IPS-15b (cell line): ENCODE results near the gene B9D2.
A peak's percentile ranks its signal among the peaks of the same experiment; 100 is the strongest.
"Not testable (repeated sequence)": the region's sequence is repeated elsewhere in the genome, so short reads cannot be mapped to it uniquely, and the experiment has no call there.

Experiments used
- H3K27me3 ChIP-seq: one replicate; pipeline ENCODE4 v1.6.1; 2013; ENCODE audit warnings: low read length; ENCODE audit not compliant: control insufficient read depth, insufficient read depth
- H3K36me3 ChIP-seq: one replicate; pipeline ENCODE4 v1.6.1; 2013; ENCODE audit warnings: low read length; ENCODE audit not compliant: control insufficient read depth, insufficient read depth
- H3K4me1 ChIP-seq: one replicate; pipeline ENCODE4 v1.6.1; 2013; ENCODE audit warnings: mild to moderate bottlenecking, low read length; ENCODE audit not compliant: control insufficient read depth, insufficient read depth
- H3K4me3 ChIP-seq: one replicate; pipeline ENCODE4 v1.5.1; 2013; ENCODE audit warnings: low read depth, low read length
- H3K9ac ChIP-seq: one replicate; pipeline ENCODE4 v1.6.1; 2013; ENCODE audit warnings: low read depth, mild to moderate bottlenecking, low read length
- H3K9me3 ChIP-seq: one replicate; pipeline ENCODE4 v1.6.1; 2013; ENCODE audit warnings: mild to moderate bottlenecking, low read length; ENCODE audit not compliant: control insufficient read depth, insufficient read depth

B9D2 gene

GRCh38 chr19:41363753-41364523, at the start of gene B9D2:
TSS of gene B9D2 (minus strand) at chr19:41364149. CDS start at chr19:41363519, 630 bp downstream.
- Histone ChIP-seq H3K27me3 (no peaks in the 10 kb centered on the region), H3K36me3 (no peaks in the 10 kb centered on the region), H3K9me3 (no peaks in the 10 kb centered on the region), H3K4me3 (peak within 1 kb of the TSS; percentile 100), H3K4me1 (peaks cover 4% of the 10 kb centered on the region), H3K9ac (peak within 1 kb of the TSS; percentile 92)

- Histone ChIP-seq H3K27me3 (no peaks in the 10 kb centered on the region), H3K4me3 (no peak overlapping the region), H3K36me3 (peaks cover 10% of the 10 kb centered on the region), H3K4me1 (no peaks in the 10 kb centered on the region), H3K9me3 (no peaks in the 10 kb centered on the region), H3K9ac (no peak overlapping the region)
Measured at GRCh38 chr19:41412953-41413352, 49.0 kb upstream of the B9D2 start.

DNA sequence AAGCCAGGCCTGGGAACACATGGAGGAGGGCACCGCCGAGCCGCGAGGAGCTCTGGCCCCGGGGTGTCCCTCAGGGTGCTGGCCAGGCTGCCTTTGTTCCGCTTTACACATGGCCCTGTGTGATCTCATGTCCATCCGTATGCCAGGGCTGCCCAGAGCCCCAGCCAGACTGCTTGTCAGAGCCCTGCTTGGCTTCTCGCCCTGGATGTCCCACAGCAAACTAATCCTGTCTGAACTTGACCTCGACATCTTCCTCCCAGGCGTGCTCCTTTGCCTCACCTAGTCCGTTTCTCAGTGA, 48.0 kb upstream of the B9D2 start:
- Histone ChIP-seq H3K4me3 (no peak overlapping the region), H3K4me1 (peaks cover 4% of the 10 kb centered on the region), H3K9me3 (no peaks in the 10 kb centered on the region), H3K36me3 (peaks cover 5% of the 10 kb centered on the region), H3K9ac (no peak overlapping the region), H3K27me3 (no peaks in the 10 kb centered on the region)

GRCh38 chr19:41411100-41411967, 47.4 kb upstream of the B9D2 start:
- H3K4me3 ChIP-seq: no peak overlapping the region
- H3K27me3 ChIP-seq: no peaks in the 10 kb centered on the region
- H3K9ac ChIP-seq: no peak overlapping the region
- H3K9me3 ChIP-seq: no peaks in the 10 kb centered on the region
- H3K36me3 ChIP-seq: peaks cover 5% of the 10 kb centered on the region
- H3K4me1 ChIP-seq: peaks cover 5% of the 10 kb centered on the region

- Histone ChIP-seq H3K9ac (no peak overlapping the region), H3K36me3 (peaks cover 5% of the 10 kb centered on the region), H3K4me1 (peaks cover 5% of the 10 kb centered on the region)
Measured at GRCh38 chr19:41410336-41411054, 46.5 kb upstream of the B9D2 start.

GRCh38 chr19:41409288-41409687, 45.3 kb upstream of the B9D2 start:
- H3K4me1 ChIP-seq: peaks cover 5% of the 10 kb centered on the region
- H3K36me3 ChIP-seq: peaks cover 5% of the 10 kb centered on the region
- no peaks in the 10 kb centered on the region for H3K9me3 ChIP-seq
- H3K9ac ChIP-seq: no peak overlapping the region
- no peak overlapping the region for H3K4me3 ChIP-seq
- no peaks in the 10 kb centered on the region for H3K27me3 ChIP-seq

More at GRCh38 chr19:41410336-41411054, 46.5 kb upstream of the B9D2 start:
- Histone ChIP-seq H3K27me3 (no peaks in the 10 kb centered on the region), H3K4me3 (no peak overlapping the region), H3K9me3 (no peaks in the 10 kb centered on the region)

DNA sequence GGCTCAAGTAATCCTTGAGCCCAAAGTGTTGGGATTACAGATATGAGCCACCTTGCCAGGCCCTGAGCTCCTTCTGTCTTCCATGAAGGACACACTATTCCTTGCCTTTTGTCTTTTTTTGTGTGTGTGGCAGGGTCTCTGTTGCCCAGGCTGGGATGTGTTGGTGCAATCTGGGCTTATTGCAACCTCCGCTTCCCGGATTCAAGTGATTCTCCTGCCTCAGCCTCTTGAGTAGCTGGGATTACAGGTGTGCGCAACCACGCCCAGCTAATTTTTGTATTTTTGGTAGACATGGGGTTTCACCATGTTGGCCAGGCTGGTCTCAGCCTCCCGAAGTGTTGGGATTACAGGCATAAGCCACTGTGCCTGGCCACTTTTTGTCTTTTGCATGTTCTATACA, 44.9 kb upstream of the B9D2 start:
- H3K9ac ChIP-seq, H3K27me3 ChIP-seq, H3K9me3 ChIP-seq, H3K4me1 ChIP-seq, H3K36me3 ChIP-seq, H3K4me3 ChIP-seq: not testable (repeated sequence)

GRCh38 chr19:41408256-41408655, 44.3 kb upstream of the B9D2 start:
- H3K9me3 ChIP-seq: no peaks in the 10 kb centered on the region
- H3K4me3 ChIP-seq: no peak overlapping the region
- H3K27me3 ChIP-seq: no peaks in the 10 kb centered on the region
- H3K4me1 ChIP-seq: peaks cover 5% of the 10 kb centered on the region
- H3K9ac ChIP-seq: no peak overlapping the region
- H3K36me3 ChIP-seq: peaks cover under 1% of the 10 kb centered on the region

DNA sequence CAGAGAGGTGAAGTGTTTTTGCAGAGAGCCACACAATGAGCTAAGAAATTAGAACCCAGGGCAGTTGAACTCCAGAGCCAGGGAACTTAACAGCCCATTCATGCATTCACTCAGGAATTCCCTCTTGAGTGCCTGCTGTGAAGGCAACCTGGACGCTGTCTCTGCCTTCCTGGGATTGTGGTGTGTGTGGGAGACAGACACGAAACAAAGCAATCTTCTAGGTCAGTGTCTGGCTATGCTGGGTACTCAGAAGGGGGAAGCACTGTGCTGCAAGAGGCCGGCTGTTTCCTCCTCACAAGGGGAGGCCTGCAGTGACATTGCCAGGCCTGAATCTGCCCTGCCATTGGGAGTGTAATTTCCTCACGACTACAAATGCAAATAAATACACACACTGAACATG, 43.3 kb upstream of the B9D2 start:
- Histone ChIP-seq H3K9ac (no peak overlapping the region), H3K9me3 (no peaks in the 10 kb centered on the region), H3K27me3 (no peaks in the 10 kb centered on the region), H3K4me1 (peaks cover 5% of the 10 kb centered on the region), H3K4me3 (no peak overlapping the region), H3K36me3 (no peaks in the 10 kb centered on the region)

- H3K4me3 ChIP-seq: no peak overlapping the region
- H3K27me3 ChIP-seq: no peaks in the 10 kb centered on the region
- no peak overlapping the region for H3K9ac ChIP-seq
- H3K4me1 ChIP-seq: peaks cover 5% of the 10 kb centered on the region
- H3K36me3 ChIP-seq: no peaks in the 10 kb centered on the region
- no peaks in the 10 kb centered on the region for H3K9me3 ChIP-seq
Measured at GRCh38 chr19:41405776-41406175, 41.8 kb upstream of the B9D2 start.

DNA sequence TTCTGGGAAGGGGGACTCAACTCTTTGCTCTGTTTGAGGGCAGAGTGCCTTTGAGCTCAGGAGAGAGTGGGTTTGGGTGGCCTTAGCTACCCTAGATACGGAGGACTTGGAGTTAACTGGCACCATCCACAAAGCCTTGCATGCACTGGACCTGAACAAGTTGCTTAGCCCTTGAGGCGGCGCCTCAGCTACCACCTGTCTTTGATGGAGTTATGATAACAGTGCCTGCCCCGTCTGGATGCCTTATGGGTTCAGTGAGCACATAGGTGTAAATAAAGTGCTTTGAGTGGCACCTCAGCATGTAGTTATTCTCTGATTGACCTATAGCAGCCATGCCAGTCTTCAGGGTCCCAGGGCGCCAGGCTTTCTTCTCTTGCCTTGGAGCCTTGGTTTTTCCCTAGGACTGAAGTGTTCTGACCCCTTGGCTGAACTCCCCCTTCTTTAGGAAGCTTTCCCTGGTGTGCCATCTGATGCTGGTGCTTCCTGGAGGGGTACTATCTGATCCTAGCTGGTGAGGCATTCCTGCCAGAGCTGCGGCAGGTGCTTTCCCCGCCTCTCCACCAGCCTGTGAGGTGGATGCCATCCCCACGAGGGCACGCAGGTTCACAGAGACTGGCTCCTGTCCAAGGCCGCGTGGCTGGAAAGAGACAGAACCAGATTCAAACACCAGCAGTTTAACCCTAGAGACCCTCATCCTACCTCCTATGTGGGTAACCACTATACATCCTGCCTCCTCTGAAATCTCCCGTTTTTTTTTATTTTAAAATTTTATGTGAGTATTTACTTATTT, 39.4 kb upstream of the B9D2 start:
- H3K4me1 ChIP-seq: peaks cover 6% of the 10 kb centered on the region
- no peaks in the 10 kb centered on the region for H3K9me3 ChIP-seq
- no peaks in the 10 kb centered on the region for H3K27me3 ChIP-seq
- H3K4me3 ChIP-seq: no peak overlapping the region
- H3K9ac ChIP-seq: no peak overlapping the region
- no peaks in the 10 kb centered on the region for H3K36me3 ChIP-seq
